H1 (cell line): ENCODE data around the gene DHX36. TPM values are rescaled to one million over a fixed set of nuclear protein-coding genes. Genes with fewer than 3 reads are reported as not detected.

ENCODE experiments used
- GTF2F1 ChIP-seq: IDR thresholded peaks from 2 replicates; pipeline ENCODE4 v1.6.1; 2012; ENCODE audit warnings: low read depth, low read length, improper control_type of control experiment, borderline replicate concordance
- polyA plus RNA-seq, 7 experiments: library from polyadenylated mRNA; depleted of rRNA in 3 of 7; stranded (reverse) in 5 of 7; unstranded in 2 of 7; fragments of >200 nt in 5 of 7; fragments of 200-250 nt in 2 of 7; gene quantifications; 1 replicate in 5 of 7; 2 replicates in 1 of 7; 4 replicates in 1 of 7; pipeline versions ENCODE4 v1.2.1 to v1.2.3, GENCODE V29; 2011 to 2013; ENCODE audit warnings: missing spikeins in 2 of 7, mixed read lengths in 2 of 7
- total RNA-seq: library from RNA; stranded (reverse); fragmentation: NEBNext Ultra II Directional; extraction: Animal tissue kit (Norgen Biotek cat#: 25700); gene quantifications from 2 replicates; pipeline ENCODE4 v1.2.1, GENCODE V29; 2021

Gene DHX36
- total and polyA plus RNA-seq, 2 of the 8 experiments (the other 6 are each of a cell fraction or from before 2014, with no cell fraction given), result 44.9 to 131 TPM

DNA sequence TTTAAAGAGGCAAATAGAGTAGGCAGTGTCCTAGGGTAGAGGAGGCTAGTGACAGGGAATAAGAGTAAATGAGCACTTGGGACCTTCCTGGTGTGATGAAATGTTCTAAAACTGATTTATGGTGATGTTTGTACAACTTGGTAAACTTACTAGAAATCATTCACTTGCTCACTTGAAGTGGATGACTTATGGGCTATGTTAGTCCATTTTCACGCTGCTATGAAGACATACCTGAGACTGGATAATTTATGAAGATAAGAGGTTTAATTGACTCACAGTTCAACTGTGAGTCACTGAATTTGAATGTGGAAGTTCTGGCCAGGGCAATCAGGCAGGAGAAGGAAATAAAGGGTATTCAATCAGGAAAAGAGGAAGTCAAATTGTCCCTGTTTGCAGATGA, 31.7 kb upstream of the DHX36 start (continued):
- TF ChIP-seq GTF2F1, result no peak
- TF ChIP-seq, all 59 proteins: peak for 0
